Astrocyte of the cerebellum (primary cell): ENCODE measurements around the gene MYO1H.
A peak's percentile ranks its signal among the peaks of the same experiment; 100 is the strongest.

Experiments used
- DNase-seq: peaks from one replicate; pipeline ENCODE4 v3.0.0-alpha.2; 2011; ENCODE audit warnings: low read depth
- H3K4me3 ChIP-seq: 2 replicates; pipeline ENCODE4 v1.5.1; 2011; ENCODE audit warnings: mild to moderate bottlenecking, low read depth, low read length, moderate library complexity
- CTCF ChIP-seq: IDR thresholded peaks from 2 replicates; pipeline ENCODE4 v1.5.1; 2012; ENCODE audit warnings: low read length, low read depth, moderate library complexity, mild to moderate bottlenecking; ENCODE audit errors: missing control alignments
- in situ Hi-C: cut with HindIII; loops from 2 replicates; pipeline ENCODE4 v1.10.0; 2017; ENCODE audit warnings: low sequenced_read_pairs

Gene MYO1H

GRCh38 chr12:109383240-109383639 is 35.5 kb downstream of the MYO1H start:
- H3K4me3 ChIP-seq = no peak overlapping the region
- no peak for TF ChIP-seq CTCF
- in situ Hi-C loops = loop anchor here (25.0 kb wide), 1 partner anchor 271 kb away; the partner anchor contains the start of gene ACACB
- no peak for DNase-seq

GRCh38 chr12:109385339-109386058 is 37.8 kb downstream of the MYO1H start:
- DNase-seq = peak; percentile 26
- H3K4me3 ChIP-seq = no peak overlapping the region
- in situ Hi-C loops = loop anchor here (25.0 kb wide), 1 partner anchor 273 kb away; the partner anchor contains the start of gene ACACB
- TF ChIP-seq CTCF = peak; percentile 47

DNA sequence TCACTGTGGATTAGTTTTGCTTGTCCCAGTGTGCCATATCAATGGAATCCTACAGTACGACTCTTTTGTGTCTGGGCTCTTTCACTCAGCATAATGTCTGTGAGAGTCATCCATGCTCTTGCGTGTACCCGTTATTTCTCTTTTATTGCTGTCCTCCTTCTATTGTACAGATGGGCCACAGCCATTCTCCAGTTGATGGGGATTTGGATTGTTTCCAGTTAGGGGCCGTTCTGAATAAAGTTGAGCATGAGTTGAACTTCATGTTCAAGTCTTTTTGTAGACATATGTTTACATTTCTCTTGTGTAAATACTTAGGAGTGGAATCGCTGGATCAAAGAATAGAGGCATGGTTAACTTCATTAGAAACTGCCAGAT is 38.3 kb downstream of the MYO1H start:
- no peak for DNase-seq
- H3K4me3 ChIP-seq = no peak overlapping the region
- no peak for TF ChIP-seq CTCF
- in situ Hi-C loops = loop anchor here (25.0 kb wide), 1 partner anchor 274 kb away; the partner anchor contains the start of gene ACACB

DNA sequence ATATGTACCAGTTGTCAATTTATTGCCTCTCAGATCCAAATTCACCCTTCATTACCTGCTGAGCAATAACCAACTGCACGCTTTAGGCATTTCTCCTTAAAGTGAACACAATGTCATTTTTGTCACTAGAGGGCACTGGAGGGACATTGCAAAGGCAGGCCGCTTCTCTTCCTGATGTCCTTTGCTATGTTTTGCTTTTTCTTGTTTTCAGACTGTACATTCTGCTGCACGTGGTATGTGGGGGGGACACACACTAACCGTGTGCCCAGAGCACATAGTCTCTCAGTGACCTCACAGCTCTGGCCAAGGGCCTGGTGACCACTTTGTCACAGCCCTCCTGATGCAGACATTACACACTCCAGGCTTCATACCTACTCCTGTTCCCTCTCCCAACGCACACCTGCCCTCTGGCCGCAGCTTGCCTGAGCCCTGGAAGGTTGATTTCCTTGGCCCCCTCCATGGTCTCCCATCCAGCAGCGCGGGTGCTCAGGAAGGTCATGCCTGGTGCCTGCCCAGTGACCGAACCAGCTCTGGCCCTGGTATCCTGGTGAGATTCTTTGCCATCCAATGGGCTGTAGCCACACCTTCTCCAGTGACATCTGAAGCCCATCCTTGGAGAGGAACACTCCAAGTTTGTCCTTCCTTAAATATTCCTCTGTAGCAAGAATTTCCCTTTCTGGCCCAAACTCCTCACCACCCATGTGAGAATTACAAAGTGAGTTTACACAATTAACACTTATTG is 39.9 kb downstream of the MYO1H start:
- H3K4me3 ChIP-seq = no peak overlapping the region
- TF ChIP-seq CTCF = peak; percentile 41
- in situ Hi-C loops = loop anchor here (25.0 kb wide), 1 partner anchor 275 kb away; the partner anchor contains the start of gene ACACB
- no peak for DNase-seq

DNA sequence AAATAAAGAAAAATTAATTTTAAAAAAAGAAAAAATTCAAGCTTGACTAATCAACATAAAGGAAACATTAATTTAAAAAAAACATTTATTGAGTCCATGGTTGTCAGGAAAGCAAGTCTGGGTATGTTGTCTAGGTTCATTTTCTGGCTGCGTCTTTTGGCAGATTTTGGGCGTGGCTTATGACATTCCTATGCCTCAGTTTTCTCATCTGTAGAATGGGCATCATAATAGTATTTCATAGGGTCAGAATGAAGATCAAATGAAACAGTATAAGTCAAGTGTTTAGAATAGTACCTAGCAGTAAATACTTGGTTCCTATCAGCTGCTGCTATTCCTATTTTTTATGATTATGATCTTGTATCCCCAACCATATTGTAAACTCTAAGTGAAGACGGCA is 40.5 kb downstream of the MYO1H start:
- in situ Hi-C loops = loop anchor here (25.0 kb wide), 1 partner anchor 276 kb away; the partner anchor contains the start of gene ACACB
- DNase-seq = no peak
- no peak for TF ChIP-seq CTCF
- no peak overlapping the region for H3K4me3 ChIP-seq

- H3K4me3 ChIP-seq = no peak overlapping the region
- TF ChIP-seq CTCF = no peak
- in situ Hi-C loops = loop anchor here (25.0 kb wide), 1 partner anchor 277 kb away; the partner anchor contains the start of gene ACACB
- DNase-seq = no peak
Observed at GRCh38 chr12:109389146-109389545, 41.4 kb downstream of the MYO1H start.
